Fibroblast of mammary gland (primary cell): ENCODE results near the gene RALGDS.

ENCODE experiments used
- DNase-seq: peaks from one replicate; pipeline ENCODE4 v3.0.0-alpha.2; 2010; ENCODE audit warnings: low read depth
- H3K4me3 ChIP-seq: 2 replicates; pipeline ENCODE4 v1.5.1; 2011; ENCODE audit warnings: low read depth, mild to moderate bottlenecking, low read length, moderate library complexity; ENCODE audit not compliant: control insufficient read depth
- CTCF ChIP-seq: conservative IDR thresholded peaks from 2 replicates; pipeline ENCODE4 v1.5.1; 2011; ENCODE audit warnings: low read depth, low read length, inconsistent platforms; ENCODE audit not compliant: control insufficient read depth, insufficient read depth

RALGDS gene

GRCh38 chr9:133054966-133055365 is 66.1 kb downstream of the RALGDS start:
- DNase-seq: peak; percentile 19
- TF ChIP-seq CTCF: no peak
- H3K4me3 ChIP-seq: no peak overlapping the region

- no peak for TF ChIP-seq CTCF
- no peak for DNase-seq
- no peak overlapping the region for H3K4me3 ChIP-seq
Measured at GRCh38 chr9:133054194-133054890, 66.7 kb downstream of the RALGDS start.

- TF ChIP-seq CTCF: no peak
- no peak for DNase-seq
Measured at GRCh38 chr9:133051966-133052539, 69.0 kb downstream of the RALGDS start.

GRCh38 chr9:133051281-133051900 is 69.6 kb downstream of the RALGDS start:
- no peak for TF ChIP-seq CTCF
- H3K4me3 ChIP-seq: no peak overlapping the region
- no peak for DNase-seq

More at GRCh38 chr9:133051966-133052539, 69.0 kb downstream of the RALGDS start:
- no peak overlapping the region for H3K4me3 ChIP-seq

- TF ChIP-seq CTCF: no peak
- H3K4me3 ChIP-seq: no peak overlapping the region
- no peak for DNase-seq
Measured at GRCh38 chr9:133050781-133051180, 70.3 kb downstream of the RALGDS start.

GRCh38 chr9:133050142-133050541 is 70.9 kb downstream of the RALGDS start:
- TF ChIP-seq CTCF: no peak
- DNase-seq: peak; percentile 33
- H3K4me3 ChIP-seq: no peak overlapping the region
